ENCODE results near the gene UBE2M. TPM values are rescaled to one million over a fixed set of nuclear protein-coding genes. Genes with fewer than 3 reads are reported as not detected.

The UBE2M gene
- total and polyA plus RNA-seq, 2 experiments from 2014 or later: 27.6 to 64.5 TPM

- H3K36me3 ChIP-seq (ENCODE audit: insufficient read depth): no peaks in the 10 kb centered on the region
- no peak overlapping the region for H2AFZ ChIP-seq
- H3F3A ChIP-seq (replicated peaks; ENCODE audit: low read depth): peaks cover 6% of the 10 kb centered on the region; the same call in 1 of the 2 replicates
- H3K36me3 Mint-ChIP-seq (ENCODE audit: low read depth): no peaks in the 10 kb centered on the region
- no peaks in the 10 kb centered on the region for H3K9me2 ChIP-seq (ENCODE audit: insufficient read depth)
- no peaks in the 10 kb centered on the region for H3K79me2 ChIP-seq (replicated peaks; ENCODE audit: insufficient read depth)
- ATAC-seq (no peak), DNase-seq (ENCODE audit: low spot score) (no peak)
- H3K27ac ChIP-seq (ENCODE audit: low read depth): peak overlapping the region; percentile 93
- no peak for TF ChIP-seq ETS1 (IDR thresholded peaks at IDR 0.05)
- no peak for TF ChIP-seq ZNF331 (CRISPR knock-in tag; IDR thresholded peaks at IDR 0.05; ENCODE audit: low read depth)
- no peak for TF ChIP-seq JUNB (IDR thresholded peaks at IDR 0.05; ENCODE audit: unreplicated experiment)
- no peak for TF ChIP-seq ZNF462 (CRISPR knock-in tag; IDR thresholded peaks at IDR 0.05)
- H3K4me1 Mint-ChIP-seq: peaks cover 14% of the 10 kb centered on the region
- H4K20me1 ChIP-seq (replicated peaks; ENCODE audit: insufficient read depth): no peaks in the 10 kb centered on the region
- peaks cover 10% of the 10 kb centered on the region for H3K27me3 Mint-ChIP-seq (ENCODE audit: insufficient read depth, low read depth, poor library complexity)
- peak overlapping the region; percentile 79 for H3K4me2 ChIP-seq
- H3K9me3 Mint-ChIP-seq: no peaks in the 10 kb centered on the region
- peak overlapping the region; percentile 74; the same call in 2 of the 3 replicates for H3K4me3 Mint-ChIP-seq
- H3K4me1 ChIP-seq (ENCODE audit: insufficient read depth): peaks cover 7% of the 10 kb centered on the region; the same call in 1 of the 2 replicates
- peak overlapping the region; percentile 98 for H3K27ac Mint-ChIP-seq
- peak overlapping the region; percentile 60; the same call in 1 of the 2 replicates for H3K4me3 ChIP-seq
- peaks cover 6% of the 10 kb centered on the region; the same call in 1 of the 2 replicates for H3K27me3 ChIP-seq (ENCODE audit: insufficient read depth)
Observed at GRCh38 chr19:58536852-58537798, 21.3 kb downstream of the UBE2M start.

Data from GM23338 (cell line).